Endometrial microvascular endothelial cells (primary cell): ENCODE measurements around the gene PRKCH. TPM values are rescaled to one million over a fixed set of nuclear protein-coding genes. Genes with fewer than 3 reads are reported as not detected.
"Not testable (repeated sequence)": the region's sequence is repeated elsewhere in the genome, so short reads cannot be mapped to it uniquely, and the experiment has no call there.

ENCODE experiments used
- in situ Hi-C: cut with HindIII; loops from 2 replicates; pipeline ENCODE4 v1.10.0; 2017; ENCODE audit warnings: low sequenced_read_pairs, low pct_unique_long_range_greater_than_20kb; ENCODE audit errors: inconsistent ontology term
- total RNA-seq: library from RNA; depleted of rRNA; stranded (reverse); fragments of >200 nt; gene quantifications from one replicate; pipeline ENCODE4 v1.2.3, GENCODE V29; 2015; ENCODE audit errors: inconsistent ontology term

Gene PRKCH
- total RNA-seq, 1 donor from 2014 or later, result 116 TPM

GRCh38 chr14:61399365-61399764, 78.0 kb downstream of the PRKCH start:
- in situ Hi-C loops, result no loop called here

GRCh38 chr14:61401461-61401860, 80.1 kb downstream of the PRKCH start:
- in situ Hi-C loops, result no loop called here

- in situ Hi-C loops, result no loop called here
These were observed 82.0 kb downstream of the PRKCH start for GRCh38 chr14:61403411-61403810.

GRCh38 chr14:61404637-61405036, 83.3 kb downstream of the PRKCH start:
- in situ Hi-C loops, result no loop called here

- in situ Hi-C loops, result no loop called here
These were observed 84.8 kb downstream of the PRKCH start for GRCh38 chr14:61406198-61406597.

- in situ Hi-C loops, result no loop called here
These were observed 85.3 kb downstream of the PRKCH start for GRCh38 chr14:61406675-61407074.

- in situ Hi-C loops, result no loop called here
These were observed 87.1 kb downstream of the PRKCH start for GRCh38 chr14:61408498-61408897.

- in situ Hi-C loops, result no loop called here
These were observed 88.4 kb downstream of the PRKCH start for GRCh38 chr14:61409782-61410181.

- in situ Hi-C loops, result not testable (repeated sequence)
These were observed 94.6 kb downstream of the PRKCH start for GRCh38 chr14:61415934-61416333.

- in situ Hi-C loops, result no loop called here
These were observed 95.2 kb downstream of the PRKCH start for GRCh38 chr14:61416591-61416990.

- in situ Hi-C loops, result no loop called here
These were observed 95.8 kb downstream of the PRKCH start for GRCh38 chr14:61417141-61417540.

GRCh38 chr14:61417883-61418455, 96.6 kb downstream of the PRKCH start:
- in situ Hi-C loops, result no loop called here

GRCh38 chr14:61418746-61419145, 97.4 kb downstream of the PRKCH start:
- in situ Hi-C loops, result no loop called here

- in situ Hi-C loops, result no loop called here
These were observed 97.8 kb downstream of the PRKCH start for GRCh38 chr14:61419201-61419600.

- in situ Hi-C loops, result no loop called here
These were observed 98.9 kb downstream of the PRKCH start for GRCh38 chr14:61420326-61420725.

GRCh38 chr14:61421212-61421923, 100.0 kb downstream of the PRKCH start:
- in situ Hi-C loops, result no loop called here

GRCh38 chr14:61426048-61426447, 104.7 kb downstream of the PRKCH start:
- in situ Hi-C loops, result no loop called here

GRCh38 chr14:61428261-61428660, 106.9 kb downstream of the PRKCH start:
- in situ Hi-C loops, result no loop called here

GRCh38 chr14:61429316-61429715, 107.9 kb downstream of the PRKCH start:
- in situ Hi-C loops, result no loop called here

GRCh38 chr14:61430066-61430757, 108.8 kb downstream of the PRKCH start:
- in situ Hi-C loops, result no loop called here
